ENCODE results near the gene SAMHD1. TPM values are rescaled to one million over a fixed set of nuclear protein-coding genes. Genes with fewer than 3 reads are reported as not detected.

The SAMHD1 gene
- total and polyA plus RNA-seq, 2 experiments from 2014 or later = 7.4 to 9.0 TPM

GRCh38 chr20:36904690-36905089, 46.8 kb downstream of the SAMHD1 start:
- whole genome bisulfite sequencing, 2 experiments (ENCODE audit: low coverage in 1 of 2, low lambda C conversion rate in 2 of 2, missing lambda C conversion rate in 2 of 2) = 93 to 98% methylated on average over 2 of the region's 2 CpGs
- Histone ChIP-seq H4K20me1 (ENCODE audit: insufficient read depth) (no peaks in the 10 kb centered on the region), H3K4me3 (no peak overlapping the region), H3K9me2 (ENCODE audit: insufficient read depth) (no peaks in the 10 kb centered on the region), H3K9ac (no peak overlapping the region), H3K27ac (no peak overlapping the region), H3K4me2 (ENCODE audit: unreplicated experiment) (no peak overlapping the region), H3K9me3 (ENCODE audit: low read depth) (no peaks in the 10 kb centered on the region), H3K36me3 (ENCODE audit: low read depth) (no peaks in the 10 kb centered on the region), H3F3A (ENCODE audit: insufficient read depth) (no peaks in the 10 kb centered on the region), H2AFZ (no peak overlapping the region), H3K79me2 (ENCODE audit: insufficient read depth) (no peaks in the 10 kb centered on the region), H3K27me3 (replicated peaks; ENCODE audit: insufficient read depth) (no peaks in the 10 kb centered on the region), H3K4me1 (ENCODE audit: insufficient read depth) (no peaks in the 10 kb centered on the region)
- in situ Hi-C loops (cut with MboI) = no loop called here
- no peak for DNase-seq
- TF ChIP-seq EZH2phosphoT487 (IDR thresholded peaks at IDR 0.05; ENCODE audit: insufficient read depth, low read depth) (no peak), EZH2 (IDR thresholded peaks at IDR 0.05; ENCODE audit: insufficient read depth, poor library complexity, severe bottlenecking) (no peak)

GRCh38 chr20:36895036-36895435, 56.5 kb downstream of the SAMHD1 start:
- Histone ChIP-seq H3K79me2 (ENCODE audit: insufficient read depth) (no peaks in the 10 kb centered on the region), H3K4me3 (no peak overlapping the region), H3K4me2 (ENCODE audit: unreplicated experiment) (no peak overlapping the region), H3K36me3 (ENCODE audit: low read depth) (no peaks in the 10 kb centered on the region), H3K4me1 (ENCODE audit: insufficient read depth) (no peaks in the 10 kb centered on the region), H3K27ac (no peak overlapping the region), H3K27me3 (replicated peaks; ENCODE audit: insufficient read depth) (no peaks in the 10 kb centered on the region), H3K9me2 (ENCODE audit: insufficient read depth) (no peaks in the 10 kb centered on the region), H4K20me1 (ENCODE audit: insufficient read depth) (no peaks in the 10 kb centered on the region), H3K9ac (no peak overlapping the region), H3K9me3 (ENCODE audit: low read depth) (no peaks in the 10 kb centered on the region), H2AFZ (no peak overlapping the region), H3F3A (ENCODE audit: insufficient read depth) (no peaks in the 10 kb centered on the region)
- WGBS, 2 experiments (ENCODE audit: low coverage in 1 of 2, low lambda C conversion rate in 2 of 2, missing lambda C conversion rate in 2 of 2) = 71 to 75% methylated on average over 2 of the region's 2 CpGs
- TF ChIP-seq EZH2phosphoT487 (IDR thresholded peaks at IDR 0.05; ENCODE audit: insufficient read depth, low read depth) = no peak
- no peak for TF ChIP-seq EZH2 (IDR thresholded peaks at IDR 0.05; ENCODE audit: insufficient read depth, poor library complexity, severe bottlenecking)
- in situ Hi-C loops (cut with MboI) = no loop called here
- DNase-seq = no peak

GRCh38 chr20:36893801-36894200, 57.7 kb downstream of the SAMHD1 start:
- Histone ChIP-seq H3K4me1 (ENCODE audit: insufficient read depth) (no peaks in the 10 kb centered on the region), H3K27me3 (replicated peaks; ENCODE audit: insufficient read depth) (no peaks in the 10 kb centered on the region), H3F3A (ENCODE audit: insufficient read depth) (no peaks in the 10 kb centered on the region), H3K4me2 (ENCODE audit: unreplicated experiment) (no peak overlapping the region), H3K9me3 (ENCODE audit: low read depth) (no peaks in the 10 kb centered on the region), H3K9me2 (ENCODE audit: insufficient read depth) (no peaks in the 10 kb centered on the region), H3K9ac (no peak overlapping the region), H4K20me1 (ENCODE audit: insufficient read depth) (no peaks in the 10 kb centered on the region), H3K36me3 (ENCODE audit: low read depth) (no peaks in the 10 kb centered on the region), H3K79me2 (ENCODE audit: insufficient read depth) (no peaks in the 10 kb centered on the region), H2AFZ (no peak overlapping the region), H3K27ac (no peak overlapping the region), H3K4me3 (no peak overlapping the region)
- TF ChIP-seq EZH2phosphoT487 (IDR thresholded peaks at IDR 0.05; ENCODE audit: insufficient read depth, low read depth) (no peak), EZH2 (IDR thresholded peaks at IDR 0.05; ENCODE audit: insufficient read depth, poor library complexity, severe bottlenecking) (no peak)
- no peak for DNase-seq
- in situ Hi-C loops (cut with MboI) = no loop called here
- WGBS, 2 experiments (ENCODE audit: low coverage in 1 of 2, low lambda C conversion rate in 2 of 2, missing lambda C conversion rate in 2 of 2) = 93 to 96% methylated on average over 3 of the region's 3 CpGs

DNA sequence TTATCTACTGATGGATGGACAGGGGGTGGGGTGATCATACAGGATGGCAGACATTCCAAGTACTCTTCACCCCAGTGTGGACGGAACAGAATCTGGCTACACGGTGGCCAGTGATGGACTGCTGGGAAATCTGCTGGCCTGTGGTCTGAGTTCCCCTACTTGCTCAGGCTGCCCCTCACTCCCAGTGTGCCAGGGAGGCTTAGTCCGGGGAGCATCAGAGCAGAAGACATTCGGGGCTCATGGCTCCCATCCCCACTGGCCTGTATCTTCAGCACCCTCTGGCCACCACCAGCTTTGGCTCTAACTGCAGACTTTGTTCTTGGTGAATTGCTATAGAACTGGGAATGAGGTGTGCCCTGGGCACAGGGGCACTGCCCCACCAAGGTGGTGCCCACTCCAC, 60.3 kb downstream of the SAMHD1 start:
- DNase-seq = no peak
- Histone ChIP-seq H3K79me2 (ENCODE audit: insufficient read depth) (no peaks in the 10 kb centered on the region), H3K4me2 (ENCODE audit: unreplicated experiment) (no peak overlapping the region), H3F3A (ENCODE audit: insufficient read depth) (no peaks in the 10 kb centered on the region), H4K20me1 (ENCODE audit: insufficient read depth) (no peaks in the 10 kb centered on the region), H3K9ac (no peak overlapping the region), H3K9me3 (ENCODE audit: low read depth) (no peaks in the 10 kb centered on the region), H3K36me3 (ENCODE audit: low read depth) (no peaks in the 10 kb centered on the region), H2AFZ (no peak overlapping the region), H3K9me2 (ENCODE audit: insufficient read depth) (no peaks in the 10 kb centered on the region), H3K4me1 (ENCODE audit: insufficient read depth) (peaks cover 9% of the 10 kb centered on the region), H3K4me3 (no peak overlapping the region), H3K27me3 (replicated peaks; ENCODE audit: insufficient read depth) (no peaks in the 10 kb centered on the region), H3K27ac (no peak overlapping the region)
- TF ChIP-seq EZH2phosphoT487 (IDR thresholded peaks at IDR 0.05; ENCODE audit: insufficient read depth, low read depth) = no peak
- no peak for TF ChIP-seq EZH2 (IDR thresholded peaks at IDR 0.05; ENCODE audit: insufficient read depth, poor library complexity, severe bottlenecking)
- 96 to 98% methylated on average over 4 of the region's 4 CpGs for WGBS, 2 experiments (ENCODE audit: low coverage in 1 of 2, low lambda C conversion rate in 2 of 2, missing lambda C conversion rate in 2 of 2)
- in situ Hi-C loops (cut with MboI) = no loop called here

DNA sequence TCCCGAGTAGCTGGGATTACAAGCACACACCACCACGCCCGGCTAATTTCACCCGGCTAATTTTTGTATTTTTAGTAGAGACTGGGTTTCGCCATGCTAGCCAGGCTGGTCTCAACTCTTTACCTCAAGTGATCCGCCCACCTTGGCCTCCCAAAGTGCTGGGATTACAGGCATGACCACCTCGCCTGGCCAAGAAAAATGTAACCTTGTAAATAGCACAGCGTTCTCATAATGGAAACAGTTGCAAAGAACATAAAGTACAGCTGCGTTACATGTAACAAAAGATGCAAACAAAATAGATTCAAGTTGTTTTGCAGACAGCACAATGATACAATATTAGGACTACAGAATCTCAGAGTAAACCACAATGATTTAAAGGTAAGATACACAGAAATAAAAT, 60.9 kb downstream of the SAMHD1 start:
- DNase-seq = no peak
- Histone ChIP-seq H3K4me2 (ENCODE audit: unreplicated experiment) (no peak overlapping the region), H3K9me2 (ENCODE audit: insufficient read depth) (no peaks in the 10 kb centered on the region), H3K79me2 (ENCODE audit: insufficient read depth) (no peaks in the 10 kb centered on the region), H3K4me3 (no peak overlapping the region), H3K27ac (no peak overlapping the region), H4K20me1 (ENCODE audit: insufficient read depth) (no peaks in the 10 kb centered on the region), H3K4me1 (ENCODE audit: insufficient read depth) (peaks cover 9% of the 10 kb centered on the region), H3K9ac (no peak overlapping the region), H2AFZ (no peak overlapping the region), H3K9me3 (ENCODE audit: low read depth) (no peaks in the 10 kb centered on the region), H3K36me3 (ENCODE audit: low read depth) (no peaks in the 10 kb centered on the region), H3F3A (ENCODE audit: insufficient read depth) (no peaks in the 10 kb centered on the region), H3K27me3 (replicated peaks; ENCODE audit: insufficient read depth) (no peaks in the 10 kb centered on the region)
- in situ Hi-C loops (cut with MboI) = no loop called here
- TF ChIP-seq EZH2phosphoT487 (IDR thresholded peaks at IDR 0.05; ENCODE audit: insufficient read depth, low read depth) (no peak), EZH2 (IDR thresholded peaks at IDR 0.05; ENCODE audit: insufficient read depth, poor library complexity, severe bottlenecking) (no peak)
- 81 to 83% methylated on average over 9 of the region's 9 CpGs for WGBS, 2 experiments (ENCODE audit: low coverage in 1 of 2, low lambda C conversion rate in 2 of 2, missing lambda C conversion rate in 2 of 2)

All from GM23248 (cell line).